ENCODE data around the gene ANKRD33B.

GRCh38 chr5:10553476-10553875, 10.4 kb upstream of the ANKRD33B start:
- TF ChIP-seq, protein P1, sequence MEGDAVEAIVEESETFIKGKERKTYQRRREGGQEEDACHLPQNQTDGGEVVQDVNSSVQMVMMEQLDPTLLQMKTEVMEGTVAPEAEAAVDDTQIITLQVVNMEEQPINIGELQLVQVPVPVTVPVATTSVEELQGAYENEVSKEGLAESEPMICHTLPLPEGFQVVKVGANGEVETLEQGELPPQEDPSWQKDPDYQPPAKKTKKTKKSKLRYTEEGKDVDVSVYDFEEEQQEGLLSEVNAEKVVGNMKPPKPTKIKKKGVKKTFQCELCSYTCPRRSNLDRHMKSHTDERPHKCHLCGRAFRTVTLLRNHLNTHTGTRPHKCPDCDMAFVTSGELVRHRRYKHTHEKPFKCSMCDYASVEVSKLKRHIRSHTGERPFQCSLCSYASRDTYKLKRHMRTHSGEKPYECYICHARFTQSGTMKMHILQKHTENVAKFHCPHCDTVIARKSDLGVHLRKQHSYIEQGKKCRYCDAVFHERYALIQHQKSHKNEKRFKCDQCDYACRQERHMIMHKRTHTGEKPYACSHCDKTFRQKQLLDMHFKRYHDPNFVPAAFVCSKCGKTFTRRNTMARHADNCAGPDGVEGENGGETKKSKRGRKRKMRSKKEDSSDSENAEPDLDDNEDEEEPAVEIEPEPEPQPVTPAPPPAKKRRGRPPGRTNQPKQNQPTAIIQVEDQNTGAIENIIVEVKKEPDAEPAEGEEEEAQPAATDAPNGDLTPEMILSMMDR (IDR thresholded peaks at IDR 0.05): no peak
- no peak for TF ChIP-seq POLR2A (IDR thresholded peaks at IDR 0.05)
